HepG2 (cell line): ENCODE measurements around the gene P3H4. TPM values are rescaled to one million over a fixed set of nuclear protein-coding genes. Genes with fewer than 3 reads are reported as not detected.

ENCODE experiments used
- ATAC-seq: fragments of 200-7000 bp; cut with Tn5 transposase; 3 replicates; pipeline ENCODE4 v1.9.1; 2020; ENCODE audit warnings: mild to moderate bottlenecking, moderate library complexity
- BruUV-seq: library from RNA; stranded (reverse); fragments of 400-500 nt; replicated peaks from 2 replicates; lab custom pipeline; 2021; lab: Mats Ljungman, UMichigan
- CTCF ChIA-PET: fragments of 300-600 bp; formaldehyde crosslinking; extraction: SDS; loops from one replicate; lab custom pipeline; 2021; ENCODE audit warnings: low total read pairs, inconsistent platforms, low intra/inter-chr PET ratio; lab: Yijun Ruan, JAX
- POLR2A ChIA-PET: fragments of 350-600 bp; sonication (Branson Sonifier 250); formaldehyde crosslinking; loops from one replicate; lab custom pipeline; 2020; ENCODE audit warnings: antibody characterized with exemption, inconsistent platforms; lab: Yijun Ruan, JAX
- DNase-seq: peaks from one replicate; pipeline ENCODE4 v3.0.0-alpha.2; 2015; ENCODE audit warnings: low spot score
- FAIRE-seq: peaks from 3 replicates; lab custom pipeline; 2011; peaks lifted over from hg19 to GRCh38; lab: Jason Lieb, UNC
- H2AFZ ChIP-seq: one replicate; pipeline ENCODE4 v1.6.1; 2011; ENCODE audit warnings: low read length, inconsistent platforms
- H3K27ac ChIP-seq: fragments of 300-600 bp; 3 replicates; pipeline ENCODE4 v1.8.0; 2011; ENCODE audit warnings: mixed run types, mild to moderate bottlenecking, mixed read lengths, low read length, inconsistent platforms; ENCODE audit not compliant: insufficient read depth; ENCODE audit errors: extremely low read length
- H3K27me3 ChIP-seq, 2 experiments: fragments of 200-600 bp in 1 of 2; 2 replicates in 1 of 2; 3 replicates in 1 of 2; pipeline versions ENCODE4 v1.6.0 to v1.8.0; 2011; ENCODE audit warnings: low read length in 2 of 2, mild to moderate bottlenecking in 2 of 2, moderate library complexity in 2 of 2, inconsistent platforms in 1 of 2; ENCODE audit not compliant: insufficient read depth in 2 of 2, control insufficient read depth in 1 of 2
- H3K36me3 ChIP-seq, 2 experiments: fragments of 200-600 bp in 1 of 2; replicated peaks in 1 of 2; 2 replicates in 1 of 2; 3 replicates in 1 of 2; pipeline versions ENCODE4 v1.5.1 to v1.8.0; 2011; ENCODE audit warnings: low read length in 2 of 2, inconsistent platforms in 1 of 2; ENCODE audit not compliant: insufficient read depth in 2 of 2, control insufficient read depth in 1 of 2
- H3K4me1 ChIP-seq: 2 replicates; pipeline ENCODE4 v1.5.1; 2012; ENCODE audit warnings: low read length, inconsistent platforms; ENCODE audit not compliant: insufficient read depth
- H3K4me2 ChIP-seq: 2 replicates; pipeline ENCODE4 v1.6.0; 2011; ENCODE audit warnings: low read depth, low read length, inconsistent platforms
- H3K4me3 ChIP-seq, 3 experiments: fragments of 200-600 bp in 1 of 3; sonication (generic), shearing (Covaris generic) in 1 of 3; replicated peaks in 1 of 3; 2 replicates each; pipeline ENCODE4 v1.5.1; 2011 to 2016; ENCODE audit warnings: low read length in 3 of 3, inconsistent platforms in 2 of 3, low read depth in 2 of 3, mild to moderate bottlenecking in 2 of 3, control low read depth in 1 of 3, mixed read lengths in 1 of 3; ENCODE audit not compliant: insufficient read depth in 1 of 3
- H3K79me2 ChIP-seq: one replicate; pipeline ENCODE4 v1.6.1; 2011; ENCODE audit warnings: low read length, inconsistent platforms; ENCODE audit not compliant: insufficient read depth
- H3K9ac ChIP-seq: 2 replicates; pipeline ENCODE4 v1.6.0; 2011; ENCODE audit warnings: mild to moderate bottlenecking, low read depth, low read length, inconsistent platforms; ENCODE audit not compliant: insufficient read depth
- H3K9me3 ChIP-seq: 2 replicates; pipeline ENCODE4 v1.5.1; 2012; ENCODE audit warnings: mild to moderate bottlenecking, low read length
- H4K20me1 ChIP-seq: 2 replicates; pipeline ENCODE4 v1.6.0; 2011; ENCODE audit warnings: inconsistent platforms, mild to moderate bottlenecking, low read length, moderate library complexity; ENCODE audit not compliant: insufficient read depth
- NRL ChIP-seq: sonication (generic); formaldehyde crosslinking; IDR thresholded peaks from 2 replicates; pipeline ENCODE4 v1.5.0; 2020; ENCODE audit warnings: missing genetic modification reagents, mild to moderate bottlenecking, moderate library complexity, borderline replicate concordance
- RFX5 ChIP-seq: IDR thresholded peaks from 2 replicates; pipeline ENCODE4 v1.6.1; 2011; ENCODE audit warnings: low read depth, low read length, improper control_type of control experiment
- SMARCE1 ChIP-seq: fragments of 450-650 bp; IDR thresholded peaks from 2 replicates; pipeline ENCODE4 v1.6.1; 2017; ENCODE audit warnings: borderline replicate concordance
- TMF1 ChIP-seq: sonication (generic); formaldehyde crosslinking; IDR thresholded peaks from 2 replicates; pipeline ENCODE4 v1.8.1; 2022; ENCODE audit warnings: low read depth, missing genetic modification reagents
- ZNF430 ChIP-seq: sonication (generic); formaldehyde crosslinking; IDR thresholded peaks from 2 replicates; pipeline ENCODE4 v1.9.0; 2021; ENCODE audit warnings: mild to moderate bottlenecking, missing genetic modification reagents
- ZNF792 ChIP-seq: IDR thresholded peaks from 2 replicates; pipeline ENCODE4 v1.6.1; 2016
- ZNF816 ChIP-seq: sonication (generic); formaldehyde crosslinking; IDR thresholded peaks from 2 replicates; pipeline ENCODE4 v1.8.0; 2022; ENCODE audit warnings: missing genetic modification reagents, mild to moderate bottlenecking, borderline replicate concordance
- ZSCAN29 ChIP-seq: sonication (generic); formaldehyde crosslinking; conservative IDR thresholded peaks from 2 replicates; pipeline ENCODE4 v1.4.0; 2020; ENCODE audit warnings: mild to moderate bottlenecking, missing genetic modification reagents
- WGBS: methylation state at CpG from one replicate; pipeline ENCODE4 v1.1.6; 2017; ENCODE audit warnings: low lambda C conversion rate; 5-methylcytosine and 5-hydroxymethylcytosine counted together
- in situ Hi-C: cut with HindIII; loops from 2 replicates; pipeline ENCODE4 v1.10.0; 2017; ENCODE audit warnings: low pct_unique_long_range_greater_than_20kb; ENCODE audit not compliant: extremely low pct_ligation_motif_present
- intact Hi-C: fragments of 100-400 bp; cut with micrococcal nuclease; formaldehyde crosslinking; loops from one replicate; pipeline ENCODE4 v1.10.0; 2022; ENCODE audit not compliant: unreplicated experiment
- polyA plus RNA-seq, 8 experiments: library from polyadenylated mRNA; depleted of rRNA in 3 of 8; stranded (reverse) in 7 of 8; unstranded in 1 of 8; fragments of >200 nt; fragmentation: Illumina TruSeq in 4 of 8; extraction: Trizol in 4 of 8; gene quantifications; 2 replicates each; pipeline versions ENCODE4 v1.2.1 to v1.2.3, GENCODE V29; 2011 to 2016; ENCODE audit warnings: low read depth in 4 of 8, missing spikeins in 1 of 8, mixed read lengths in 1 of 8; ENCODE audit not compliant: insufficient read depth in 1 of 8
- total RNA-seq, 5 experiments: library from RNA; depleted of rRNA; stranded (reverse); fragments of >200 nt; fragmentation: Illumina TruSeq; extraction: Trizol; gene quantifications; 2 replicates each; pipeline ENCODE4 v1.2.3, GENCODE V29; 2016; ENCODE audit warnings: low read depth in 1 of 5
- TF ChIP-seq, protein P1 (sequence below): sonication (generic); formaldehyde crosslinking; IDR thresholded peaks from 2 replicates; pipeline ENCODE4 v1.5.1; 2020; ENCODE audit warnings: missing genetic modification reagents, mild to moderate bottlenecking, borderline replicate concordance
- TF ChIP-seq, protein P2 (sequence below): sonication (generic); formaldehyde crosslinking; IDR thresholded peaks from 2 replicates; pipeline ENCODE4 v1.4.0; 2020; ENCODE audit warnings: missing genetic modification reagents, borderline replicate concordance
- TF ChIP-seq, protein P3 (sequence below): sonication (generic); formaldehyde crosslinking; conservative IDR thresholded peaks from 2 replicates; pipeline ENCODE4 v1.8.0; 2022; ENCODE audit warnings: missing genetic modification reagents
- TF ChIP-seq, protein P4 (sequence below): sonication (generic); formaldehyde crosslinking; IDR thresholded peaks from 2 replicates; pipeline ENCODE4 v1.4.0; 2020; ENCODE audit warnings: low read depth, mild to moderate bottlenecking, missing genetic modification reagents
- TF ChIP-seq, protein P5 (sequence below): sonication (generic); formaldehyde crosslinking; IDR thresholded peaks from 2 replicates; pipeline ENCODE4 v1.4.0; 2020; ENCODE audit warnings: missing genetic modification reagents, borderline replicate concordance
- TF ChIP-seq, protein P6 (sequence below): IDR thresholded peaks from 2 replicates; pipeline ENCODE4 v1.6.1; 2016; ENCODE audit warnings: low read depth, control low read depth

The P3H4 gene
- total and polyA plus RNA-seq, 2 of the 13 experiments (the other 11 are each of a cell fraction or from before 2014, with no cell fraction given), result 37.1 to 50.6 TPM

DNA sequence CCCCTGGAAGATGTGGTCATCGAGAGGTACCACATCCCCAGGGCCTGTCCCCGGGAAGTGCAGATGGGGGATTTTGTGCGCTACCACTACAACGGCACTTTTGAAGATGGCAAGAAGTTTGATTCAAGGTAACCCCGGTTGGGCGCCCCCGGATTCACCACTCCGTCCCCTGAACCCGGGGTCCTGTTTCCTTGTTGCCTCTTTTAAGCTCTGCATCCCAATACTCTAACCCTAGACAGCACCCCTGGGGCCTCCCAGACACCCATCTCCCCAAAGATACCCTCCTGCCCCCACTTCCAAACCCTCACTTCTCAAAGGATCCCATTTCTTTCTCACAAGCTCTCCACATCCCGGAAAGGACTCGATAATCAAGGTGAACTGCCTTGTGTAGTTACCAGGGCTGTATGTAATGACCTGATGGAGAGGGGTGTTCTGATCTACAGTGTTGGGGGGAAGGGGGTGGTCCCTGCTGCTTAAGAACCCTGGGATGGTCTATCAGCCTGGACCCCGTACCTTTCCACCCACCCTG is 1.5 kb upstream of the P3H4 start:
- intact Hi-C loops (loop anchor here (5.0 to 10.0 kb wide), 2 partner anchors 52 to 144 kb away; partner anchors contain the start of gene KLHL11), in situ Hi-C loops (no loop called here)
- CTCF ChIA-PET, result interaction anchor here (2.6 kb wide), 1 partner anchor 75 kb away, joined by 14 read pairs; no protein-coding TSS in a partner anchor
- WGBS, result 5% methylated on average over 10 of the region's 12 CpGs
- DNase-seq, result no peak
- peak overlapping the region; percentile 82 for H3K27ac ChIP-seq
- FAIRE-seq, result no peak
- peak overlapping the region; percentile 88 for H3K9ac ChIP-seq
- POLR2A ChIA-PET, result interaction anchor here (0.8 to 3.9 kb wide), 16 partner anchors 9 to 147 kb away, joined by 3 to 18 read pairs (median 6); partner anchors contain the start of genes ACLY, EIF1, JUP and KLHL10
- peak overlapping the region; percentile 83 to 88 (median 87) for H3K4me3 ChIP-seq
- no peak overlapping the region for H2AFZ ChIP-seq
- H3K4me2 ChIP-seq, result peak overlapping the region; percentile 94
- no peaks in the 10 kb centered on the region for H3K9me3 ChIP-seq
- H3K4me1 ChIP-seq, result peaks cover 58% of the 10 kb centered on the region
- ATAC-seq, result no peak
- H4K20me1 ChIP-seq, result no peaks in the 10 kb centered on the region
- H3K79me2 ChIP-seq, result peaks cover 49% of the 10 kb centered on the region
- no TSS peak for BruUV-seq
- H3K27me3 ChIP-seq, result no peaks in the 10 kb centered on the region; a peak in 1 of 5 replicates
- H3K36me3 ChIP-seq, result peaks cover 8 to 16% of the 10 kb centered on the region in 2 experiments
- TF ChIP-seq ZNF792 (CRISPR knock-in tag), result no peak
- TF ChIP-seq RFX5, result no peak
- TF ChIP-seq TMF1, result 0 out of 2 replicates have a peak, but pooled peaks have one; percentile 44
- TF ChIP-seq, protein P1, sequence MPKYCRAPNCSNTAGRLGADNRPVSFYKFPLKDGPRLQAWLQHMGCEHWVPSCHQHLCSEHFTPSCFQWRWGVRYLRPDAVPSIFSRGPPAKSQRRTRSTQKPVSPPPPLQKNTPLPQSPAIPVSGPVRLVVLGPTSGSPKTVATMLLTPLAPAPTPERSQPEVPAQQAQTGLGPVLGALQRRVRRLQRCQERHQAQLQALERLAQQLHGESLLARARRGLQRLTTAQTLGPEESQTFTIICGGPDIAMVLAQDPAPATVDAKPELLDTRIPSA (CRISPR knock-in tag), result 0 out of 2 replicates have a peak, but pooled peaks have one; percentile 80
- TF ChIP-seq, protein P2, sequence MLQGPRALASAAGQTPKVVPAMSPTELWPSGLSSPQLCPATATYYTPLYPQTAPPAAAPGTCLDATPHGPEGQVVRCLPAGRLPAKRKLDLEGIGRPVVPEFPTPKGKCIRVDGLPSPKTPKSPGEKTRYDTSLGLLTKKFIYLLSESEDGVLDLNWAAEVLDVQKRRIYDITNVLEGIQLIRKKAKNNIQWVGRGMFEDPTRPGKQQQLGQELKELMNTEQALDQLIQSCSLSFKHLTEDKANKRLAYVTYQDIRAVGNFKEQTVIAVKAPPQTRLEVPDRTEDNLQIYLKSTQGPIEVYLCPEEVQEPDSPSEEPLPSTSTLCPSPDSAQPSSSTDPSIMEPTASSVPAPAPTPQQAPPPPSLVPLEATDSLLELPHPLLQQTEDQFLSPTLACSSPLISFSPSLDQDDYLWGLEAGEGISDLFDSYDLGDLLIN (CRISPR knock-in tag), result no peak
- TF ChIP-seq, protein P3, sequence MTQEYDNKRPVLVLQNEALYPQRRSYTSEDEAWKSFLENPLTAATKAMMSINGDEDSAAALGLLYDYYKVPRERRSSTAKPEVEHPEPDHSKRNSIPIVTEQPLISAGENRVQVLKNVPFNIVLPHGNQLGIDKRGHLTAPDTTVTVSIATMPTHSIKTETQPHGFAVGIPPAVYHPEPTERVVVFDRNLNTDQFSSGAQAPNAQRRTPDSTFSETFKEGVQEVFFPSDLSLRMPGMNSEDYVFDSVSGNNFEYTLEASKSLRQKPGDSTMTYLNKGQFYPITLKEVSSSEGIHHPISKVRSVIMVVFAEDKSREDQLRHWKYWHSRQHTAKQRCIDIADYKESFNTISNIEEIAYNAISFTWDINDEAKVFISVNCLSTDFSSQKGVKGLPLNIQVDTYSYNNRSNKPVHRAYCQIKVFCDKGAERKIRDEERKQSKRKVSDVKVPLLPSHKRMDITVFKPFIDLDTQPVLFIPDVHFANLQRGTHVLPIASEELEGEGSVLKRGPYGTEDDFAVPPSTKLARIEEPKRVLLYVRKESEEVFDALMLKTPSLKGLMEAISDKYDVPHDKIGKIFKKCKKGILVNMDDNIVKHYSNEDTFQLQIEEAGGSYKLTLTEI (CRISPR knock-in tag), result no peak
- TF ChIP-seq ZSCAN29 (CRISPR knock-in tag), result no peak
- TF ChIP-seq ZNF816 (CRISPR knock-in tag), result 0 out of 2 replicates have a peak, but pooled peaks have one; percentile 13
- TF ChIP-seq ZNF430 (CRISPR knock-in tag), result no peak
- TF ChIP-seq, protein P4, sequence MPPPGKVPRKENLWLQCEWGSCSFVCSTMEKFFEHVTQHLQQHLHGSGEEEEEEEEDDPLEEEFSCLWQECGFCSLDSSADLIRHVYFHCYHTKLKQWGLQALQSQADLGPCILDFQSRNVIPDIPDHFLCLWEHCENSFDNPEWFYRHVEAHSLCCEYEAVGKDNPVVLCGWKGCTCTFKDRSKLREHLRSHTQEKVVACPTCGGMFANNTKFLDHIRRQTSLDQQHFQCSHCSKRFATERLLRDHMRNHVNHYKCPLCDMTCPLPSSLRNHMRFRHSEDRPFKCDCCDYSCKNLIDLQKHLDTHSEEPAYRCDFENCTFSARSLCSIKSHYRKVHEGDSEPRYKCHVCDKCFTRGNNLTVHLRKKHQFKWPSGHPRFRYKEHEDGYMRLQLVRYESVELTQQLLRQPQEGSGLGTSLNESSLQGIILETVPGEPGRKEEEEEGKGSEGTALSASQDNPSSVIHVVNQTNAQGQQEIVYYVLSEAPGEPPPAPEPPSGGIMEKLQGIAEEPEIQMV (CRISPR knock-in tag), result no peak
- TF ChIP-seq, protein P5, sequence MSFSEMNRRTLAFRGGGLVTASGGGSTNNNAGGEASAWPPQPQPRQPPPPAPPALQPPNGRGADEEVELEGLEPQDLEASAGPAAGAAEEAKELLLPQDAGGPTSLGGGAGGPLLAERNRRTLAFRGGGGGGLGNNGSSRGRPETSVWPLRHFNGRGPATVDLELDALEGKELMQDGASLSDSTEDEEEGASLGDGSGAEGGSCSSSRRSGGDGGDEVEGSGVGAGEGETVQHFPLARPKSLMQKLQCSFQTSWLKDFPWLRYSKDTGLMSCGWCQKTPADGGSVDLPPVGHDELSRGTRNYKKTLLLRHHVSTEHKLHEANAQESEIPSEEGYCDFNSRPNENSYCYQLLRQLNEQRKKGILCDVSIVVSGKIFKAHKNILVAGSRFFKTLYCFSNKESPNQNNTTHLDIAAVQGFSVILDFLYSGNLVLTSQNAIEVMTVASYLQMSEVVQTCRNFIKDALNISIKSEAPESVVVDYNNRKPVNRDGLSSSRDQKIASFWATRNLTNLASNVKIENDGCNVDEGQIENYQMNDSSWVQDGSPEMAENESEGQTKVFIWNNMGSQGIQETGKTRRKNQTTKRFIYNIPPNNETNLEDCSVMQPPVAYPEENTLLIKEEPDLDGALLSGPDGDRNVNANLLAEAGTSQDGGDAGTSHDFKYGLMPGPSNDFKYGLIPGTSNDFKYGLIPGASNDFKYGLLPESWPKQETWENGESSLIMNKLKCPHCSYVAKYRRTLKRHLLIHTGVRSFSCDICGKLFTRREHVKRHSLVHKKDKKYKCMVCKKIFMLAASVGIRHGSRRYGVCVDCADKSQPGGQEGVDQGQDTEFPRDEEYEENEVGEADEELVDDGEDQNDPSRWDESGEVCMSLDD (CRISPR knock-in tag), result no peak
- TF ChIP-seq SMARCE1, result no peak
- TF ChIP-seq, protein P6, sequence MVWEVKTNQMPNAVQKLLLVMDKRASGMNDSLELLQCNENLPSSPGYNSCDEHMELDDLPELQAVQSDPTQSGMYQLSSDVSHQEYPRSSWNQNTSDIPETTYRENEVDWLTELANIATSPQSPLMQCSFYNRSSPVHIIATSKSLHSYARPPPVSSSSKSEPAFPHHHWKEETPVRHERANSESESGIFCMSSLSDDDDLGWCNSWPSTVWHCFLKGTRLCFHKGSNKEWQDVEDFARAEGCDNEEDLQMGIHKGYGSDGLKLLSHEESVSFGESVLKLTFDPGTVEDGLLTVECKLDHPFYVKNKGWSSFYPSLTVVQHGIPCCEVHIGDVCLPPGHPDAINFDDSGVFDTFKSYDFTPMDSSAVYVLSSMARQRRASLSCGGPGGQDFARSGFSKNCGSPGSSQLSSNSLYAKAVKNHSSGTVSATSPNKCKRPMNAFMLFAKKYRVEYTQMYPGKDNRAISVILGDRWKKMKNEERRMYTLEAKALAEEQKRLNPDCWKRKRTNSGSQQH (CRISPR knock-in tag), result no peak
- no peak for TF ChIP-seq NRL (CRISPR knock-in tag)
